Lower lobe of right lung (tissue), 2 donors: ENCODE data around the gene ABI3BP. TPM values are rescaled to one million over a fixed set of nuclear protein-coding genes. Genes with fewer than 3 reads are reported as not detected.

Experiments used
- ATAC-seq, 2 donors: fragments of 200-7000 bp; cut with Tn5 transposase; one replicate each; pipeline ENCODE4 v1.9.1; 2020 to 2022; ENCODE audit warnings: mild to moderate bottlenecking in 2 of 2, moderate library complexity in 2 of 2
- DNase-seq: peaks from one replicate; pipeline ENCODE4 v3.0.0-alpha.2; 2020
- H3K27ac ChIP-seq: fragments of 200-600 bp; one replicate; pipeline ENCODE4 v1.8.0; 2022
- H3K27me3 ChIP-seq: fragments of 200-600 bp; one replicate; pipeline ENCODE4 v1.8.0; 2022; ENCODE audit warnings: low read depth
- H3K36me3 ChIP-seq: fragments of 200-600 bp; one replicate; pipeline ENCODE4 v1.8.0; 2022; ENCODE audit warnings: mild to moderate bottlenecking
- H3K4me1 ChIP-seq: fragments of 200-600 bp; one replicate; pipeline ENCODE4 v1.8.0; 2022
- H3K4me3 ChIP-seq: fragments of 200-600 bp; one replicate; pipeline ENCODE4 v1.8.0; 2022; ENCODE audit warnings: mild to moderate bottlenecking
- H3K9me3 ChIP-seq: fragments of 200-600 bp; one replicate; pipeline ENCODE4 v1.8.0; 2022
- intact Hi-C: fragments of 100-400 bp; cut with DNase I; formaldehyde crosslinking; loops from one replicate; pipeline ENCODE4 v1.11.0; 2022
- total RNA-seq: library from RNA; stranded (reverse); fragmentation: NEBNext Ultra II Directional; extraction: Animal tissue kit (Norgen Biotek cat#: 25700); gene quantifications from one replicate; pipeline ENCODE4 v1.2.1, GENCODE V29; 2021
- TF ChIP-seq, protein P1 (sequence below): fragments of 200-600 bp; IDR thresholded peaks from one replicate; pipeline ENCODE4 v1.8.0; 2022; ENCODE audit warnings: antibody characterized with exemption, mild to moderate bottlenecking
- donor health status: DM: no; HTN: yes; CAD: no; lungs with severe emphysema.

Gene ABI3BP
- total RNA-seq, 1 donor from 2014 or later, result 108 TPM

DNA sequence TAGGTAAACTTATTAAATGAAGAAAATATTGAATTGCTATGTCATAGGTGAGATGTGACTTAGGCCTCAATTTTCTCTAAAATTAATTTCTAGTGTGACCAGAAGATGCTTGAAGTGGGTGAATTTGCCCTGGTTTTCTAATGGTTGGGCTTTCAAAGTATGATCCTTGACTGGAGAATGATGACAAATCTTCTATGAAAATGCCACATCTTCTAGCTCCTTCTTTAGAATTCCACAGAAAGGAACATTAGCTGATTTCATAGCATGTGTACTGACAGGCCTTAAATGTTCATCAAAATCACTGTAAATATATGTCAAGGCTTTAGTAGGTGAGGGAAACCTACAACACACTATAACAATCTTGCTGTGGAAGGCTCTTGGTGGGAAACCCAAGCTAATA lies 8.9 kb downstream of the ABI3BP start:
- TF ChIP-seq, protein P1, sequence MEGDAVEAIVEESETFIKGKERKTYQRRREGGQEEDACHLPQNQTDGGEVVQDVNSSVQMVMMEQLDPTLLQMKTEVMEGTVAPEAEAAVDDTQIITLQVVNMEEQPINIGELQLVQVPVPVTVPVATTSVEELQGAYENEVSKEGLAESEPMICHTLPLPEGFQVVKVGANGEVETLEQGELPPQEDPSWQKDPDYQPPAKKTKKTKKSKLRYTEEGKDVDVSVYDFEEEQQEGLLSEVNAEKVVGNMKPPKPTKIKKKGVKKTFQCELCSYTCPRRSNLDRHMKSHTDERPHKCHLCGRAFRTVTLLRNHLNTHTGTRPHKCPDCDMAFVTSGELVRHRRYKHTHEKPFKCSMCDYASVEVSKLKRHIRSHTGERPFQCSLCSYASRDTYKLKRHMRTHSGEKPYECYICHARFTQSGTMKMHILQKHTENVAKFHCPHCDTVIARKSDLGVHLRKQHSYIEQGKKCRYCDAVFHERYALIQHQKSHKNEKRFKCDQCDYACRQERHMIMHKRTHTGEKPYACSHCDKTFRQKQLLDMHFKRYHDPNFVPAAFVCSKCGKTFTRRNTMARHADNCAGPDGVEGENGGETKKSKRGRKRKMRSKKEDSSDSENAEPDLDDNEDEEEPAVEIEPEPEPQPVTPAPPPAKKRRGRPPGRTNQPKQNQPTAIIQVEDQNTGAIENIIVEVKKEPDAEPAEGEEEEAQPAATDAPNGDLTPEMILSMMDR, result no peak
- Histone ChIP-seq H3K27me3 (no peaks in the 10 kb centered on the region), H3K4me3 (no peak overlapping the region), H3K9me3 (no peaks in the 10 kb centered on the region), H3K4me1 (no peaks in the 10 kb centered on the region), H3K36me3 (no peaks in the 10 kb centered on the region), H3K27ac (no peak overlapping the region)
- DNase-seq (no peak), ATAC-seq (no peak)
- intact Hi-C loops, result no loop called here

DNA sequence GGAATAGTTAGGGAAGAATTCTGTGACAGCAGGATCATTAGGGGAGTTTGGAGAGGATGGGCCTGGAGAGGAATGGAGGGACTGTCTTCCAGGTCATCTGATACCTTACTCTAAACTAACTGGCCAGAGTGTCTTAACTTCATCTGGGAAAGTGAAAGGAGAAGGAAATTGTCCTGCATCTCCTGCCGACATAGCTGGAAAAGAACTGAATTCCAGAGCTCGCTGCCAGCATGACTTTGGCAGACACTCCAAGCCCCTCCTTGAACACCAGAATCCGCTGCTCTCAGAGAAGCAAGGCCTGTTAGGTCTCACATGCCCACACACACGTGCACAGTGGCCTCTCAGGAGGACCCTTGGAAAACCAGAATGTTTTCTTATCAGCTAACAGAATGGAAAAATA lies 10.5 kb downstream of the ABI3BP start:
- Histone ChIP-seq H3K27me3 (no peaks in the 10 kb centered on the region), H3K36me3 (no peaks in the 10 kb centered on the region), H3K9me3 (no peaks in the 10 kb centered on the region), H3K27ac (peak overlapping the region; percentile 66), H3K4me3 (no peak overlapping the region), H3K4me1 (no peaks in the 10 kb centered on the region)
- intact Hi-C loops, result no loop called here
- peak; percentile 46 for DNase-seq
- TF ChIP-seq, protein P1, result no peak
- peak; percentile 59 to 74 for ATAC-seq

DNA sequence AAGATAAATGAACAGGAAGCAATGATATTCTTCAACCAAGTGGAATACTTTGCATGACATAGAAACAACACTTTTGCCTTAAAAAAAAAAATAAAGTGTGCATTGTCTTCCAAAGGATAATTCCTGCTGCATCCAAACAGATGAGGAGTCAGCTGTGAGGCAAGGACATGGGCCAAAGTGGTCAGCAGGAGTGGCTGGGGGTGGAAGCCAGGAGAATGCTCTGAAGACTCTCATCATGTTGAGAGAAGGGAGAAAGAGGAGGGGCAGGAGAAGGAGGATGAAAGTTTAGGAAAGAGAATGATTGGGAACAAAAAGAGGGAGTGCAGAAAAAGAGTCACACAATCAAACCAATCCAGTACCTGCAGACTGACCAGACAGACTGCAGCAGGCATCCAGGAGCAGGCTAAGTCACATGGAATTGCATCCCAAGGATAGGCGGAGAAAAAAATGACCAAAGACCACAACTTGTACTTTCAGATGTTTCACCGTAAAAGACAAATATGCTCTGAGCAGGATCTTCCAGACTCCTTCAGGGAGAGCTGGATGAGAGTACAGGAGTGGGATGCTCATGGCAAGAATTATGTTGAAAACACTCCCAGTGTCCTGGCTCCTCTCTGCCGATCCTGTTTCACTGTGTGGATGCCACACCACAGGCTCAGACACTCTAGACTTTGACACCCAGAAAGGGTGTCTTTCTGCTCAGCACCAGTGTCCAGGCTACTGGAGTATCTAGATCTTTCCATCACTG lies 11.9 kb downstream of the ABI3BP start:
- H3K27me3 ChIP-seq, result no peaks in the 10 kb centered on the region
- no peak overlapping the region for H3K27ac ChIP-seq
- H3K4me1 ChIP-seq, result no peaks in the 10 kb centered on the region
- no peak for DNase-seq
- no peak overlapping the region for H3K4me3 ChIP-seq
- no peaks in the 10 kb centered on the region for H3K9me3 ChIP-seq
- ATAC-seq, result no peak
- H3K36me3 ChIP-seq, result no peaks in the 10 kb centered on the region
- intact Hi-C loops, result no loop called here
- TF ChIP-seq, protein P1, result no peak

DNA sequence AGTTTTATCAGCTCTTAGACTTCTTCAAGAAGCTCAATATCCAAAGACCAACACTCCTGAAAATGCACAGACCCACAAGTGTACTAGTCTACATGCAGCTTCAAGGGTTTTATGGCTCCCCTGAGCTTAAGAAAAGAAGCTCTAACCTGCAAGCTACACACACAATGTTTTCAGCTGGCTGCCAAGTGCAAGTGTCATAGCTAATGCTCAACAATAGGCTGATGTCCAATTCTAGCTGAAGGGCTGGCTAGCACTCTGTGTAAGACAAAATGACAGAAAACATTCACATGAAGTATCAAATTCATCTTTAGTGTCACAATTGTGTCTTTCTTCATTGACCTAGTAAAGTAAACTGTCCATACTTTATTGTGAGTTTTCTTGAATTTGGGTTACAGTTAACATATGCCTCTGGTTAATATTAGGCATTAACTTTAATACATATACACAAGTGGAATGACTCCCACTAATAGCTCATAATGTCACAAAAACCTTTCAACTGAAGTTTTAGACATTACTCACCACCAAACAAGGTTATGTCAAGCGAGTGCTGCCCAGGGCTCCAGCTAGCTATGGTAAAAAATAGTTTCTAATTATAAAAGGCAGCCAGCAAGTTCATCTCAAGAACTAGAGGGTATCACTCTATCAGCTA lies 15.1 kb downstream of the ABI3BP start:
- Histone ChIP-seq H3K27ac (no peak overlapping the region), H3K36me3 (no peaks in the 10 kb centered on the region), H3K27me3 (no peaks in the 10 kb centered on the region), H3K4me1 (no peaks in the 10 kb centered on the region), H3K4me3 (no peak overlapping the region), H3K9me3 (no peaks in the 10 kb centered on the region)
- ATAC-seq, result no peak
- TF ChIP-seq, protein P1, result no peak
- no peak for DNase-seq
- intact Hi-C loops, result no loop called here

DNA sequence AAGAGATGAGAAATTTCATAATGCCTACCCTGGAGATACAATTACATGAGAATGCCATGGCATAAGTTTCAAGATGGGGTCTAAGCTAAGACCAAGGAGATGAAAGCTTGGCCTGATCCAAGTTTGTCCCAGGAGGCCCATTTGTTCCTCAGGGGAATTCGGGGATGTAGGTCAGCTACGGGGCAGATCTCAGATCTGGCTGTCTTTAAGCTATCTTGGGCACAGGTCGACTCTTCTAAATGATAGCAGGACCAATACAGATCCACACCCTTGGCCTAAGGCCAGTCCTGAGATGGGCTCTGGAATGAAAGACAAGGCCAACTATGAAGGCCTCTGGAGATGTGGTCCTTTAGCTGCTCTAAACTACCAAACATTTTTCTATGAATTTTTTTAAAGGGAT lies 16.6 kb downstream of the ABI3BP start:
- TF ChIP-seq, protein P1, result no peak
- no peak for ATAC-seq
- no peak overlapping the region for H3K27ac ChIP-seq
- DNase-seq, result no peak
- no peaks in the 10 kb centered on the region for H3K36me3 ChIP-seq
- intact Hi-C loops, result no loop called here
- H3K4me3 ChIP-seq, result no peak overlapping the region
- peaks cover 8% of the 10 kb centered on the region for H3K4me1 ChIP-seq
- no peaks in the 10 kb centered on the region for H3K27me3 ChIP-seq
- no peaks in the 10 kb centered on the region for H3K9me3 ChIP-seq
